Ishikawa (cell line): ENCODE data around the gene PKNOX1.

Source experiments
- CEBPB ChIP-seq: IDR thresholded peaks from 2 replicates; pipeline ENCODE4 v1.6.1; 2012
- RAD21 ChIP-seq: IDR thresholded peaks from 2 replicates; pipeline ENCODE4 v1.6.1; 2012; ENCODE audit warnings: low read depth
- TAF1 ChIP-seq: IDR thresholded peaks from 2 replicates; pipeline ENCODE4 v1.6.1; 2012; ENCODE audit warnings: low read depth, mild to moderate bottlenecking

DNA sequence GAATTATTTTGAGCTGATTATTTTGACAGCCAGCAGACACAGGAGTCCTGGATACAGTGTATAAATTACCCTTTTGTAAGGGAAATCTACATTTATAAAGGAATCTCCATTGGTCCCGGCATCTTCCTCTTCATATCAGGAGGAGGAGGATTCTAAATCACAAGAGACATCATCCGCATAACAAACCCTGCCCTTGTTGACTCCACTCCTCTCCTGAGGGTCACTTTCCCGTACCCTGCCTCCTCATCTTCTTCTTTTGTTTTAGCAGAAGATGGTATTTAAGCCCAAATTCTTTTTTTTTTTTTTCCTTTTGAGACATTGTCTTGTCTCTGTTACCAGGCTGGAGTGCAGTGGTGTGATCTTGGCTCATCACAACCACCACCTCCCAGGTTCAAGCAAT is 14.6 kb upstream of the PKNOX1 start:
- TF ChIP-seq RAD21 (no peak), CEBPB (no peak), TAF1 (no peak)
